Daoy (cell line): ENCODE data around the gene APC. TPM values are rescaled to one million over a fixed set of nuclear protein-coding genes. Genes with fewer than 3 reads are reported as not detected.

Experiments used
- DNase-seq: peaks from one replicate; pipeline ENCODE4 v3.0.0-alpha.2; 2015; ENCODE audit warnings: low read depth
- total RNA-seq: library from RNA; depleted of rRNA; stranded (reverse); fragments of >200 nt; shearing (Covaris generic); gene quantifications from 2 replicates; pipeline ENCODE4 v1.2.3, GENCODE V29; 2014

Gene APC
- total RNA-seq, 1 experiment from 2014 or later: 24.2 TPM

- no peak for DNase-seq
Measured at GRCh38 chr5:112784726-112785125, 47.0 kb downstream of the APC start.

GRCh38 chr5:112787261-112787660, 49.6 kb downstream of the APC start:
- no peak for DNase-seq

- DNase-seq: no peak
Measured at GRCh38 chr5:112787896-112788295, 50.2 kb downstream of the APC start.

- DNase-seq: no peak
Measured at GRCh38 chr5:112793201-112793600, 55.5 kb downstream of the APC start.

GRCh38 chr5:112794410-112794809, 56.7 kb downstream of the APC start:
- no peak for DNase-seq

- DNase-seq: no peak
Measured at GRCh38 chr5:112795342-112795741, 57.7 kb downstream of the APC start.

GRCh38 chr5:112795944-112796678, 58.4 kb downstream of the APC start:
- DNase-seq: no peak

GRCh38 chr5:112799661-112800060, 62.0 kb downstream of the APC start:
- no peak for DNase-seq

- no peak for DNase-seq
Measured at GRCh38 chr5:112800891-112801290, 63.2 kb downstream of the APC start.

- DNase-seq: no peak
Measured at GRCh38 chr5:112811023-112811422, 73.3 kb downstream of the APC start.

- DNase-seq: no peak
Measured at GRCh38 chr5:112812549-112812948, 74.9 kb downstream of the APC start.

GRCh38 chr5:112820246-112820645, 82.6 kb downstream of the APC start:
- no peak for DNase-seq

GRCh38 chr5:112822456-112822855, 84.8 kb downstream of the APC start:
- no peak for DNase-seq

GRCh38 chr5:112823181-112823580, 85.5 kb downstream of the APC start:
- no peak for DNase-seq

- no peak for DNase-seq
Measured at GRCh38 chr5:112823656-112824055, 86.0 kb downstream of the APC start.

- DNase-seq: no peak
Measured at GRCh38 chr5:112824197-112824596, 86.5 kb downstream of the APC start.

- DNase-seq: no peak
Measured at GRCh38 chr5:112830378-112830777, 92.7 kb downstream of the APC start.

GRCh38 chr5:112833971-112834370, 96.3 kb downstream of the APC start:
- DNase-seq: no peak

GRCh38 chr5:112844489-112844888, 106.8 kb downstream of the APC start:
- DNase-seq: no peak

GRCh38 chr5:112846556-112846955, 108.9 kb downstream of the APC start:
- no peak for DNase-seq

- DNase-seq: no peak
Measured at GRCh38 chr5:112847306-112847705, 109.6 kb downstream of the APC start.

GRCh38 chr5:112848116-112848811, 110.6 kb downstream of the APC start:
- peak; percentile 60 for DNase-seq

GRCh38 chr5:112849912-112850311, 112.2 kb downstream of the APC start:
- no peak for DNase-seq
